B cell (primary cell): ENCODE measurements around the gene VPS13A. TPM values are rescaled to one million over a fixed set of nuclear protein-coding genes. Genes with fewer than 3 reads are reported as not detected.

ENCODE experiments used
- ATAC-seq: fragments of 200-7000 bp; cut with Tn5 transposase; one replicate; pipeline ENCODE4 v1.10.0; 2021; ENCODE audit warnings: low read depth, mild to moderate bottlenecking, moderate number of reproducible peaks, moderate library complexity
- CTCF ChIA-PET: fragments of 350-600 bp; sonication (Branson Sonifier 250); formaldehyde crosslinking; loops from one replicate; lab custom pipeline; 2021; ENCODE audit warnings: antibody characterized with exemption, inconsistent platforms; lab: Charles Lee
- POLR2A ChIA-PET: fragments of 350-600 bp; sonication (Branson Sonifier 250); formaldehyde crosslinking; loops from one replicate; lab custom pipeline; 2021; ENCODE audit warnings: antibody characterized with exemption; lab: Charles Lee
- DNase-seq: peaks from one replicate; pipeline ENCODE4 v3.0.0; 2013
- H2AFZ ChIP-seq: 2 replicates; pipeline ENCODE4 v1.6.1; 2012; ENCODE audit warnings: mild to moderate bottlenecking, low read depth, low read length; ENCODE audit not compliant: insufficient read depth, poor library complexity, severe bottlenecking
- H3K27ac ChIP-seq, 2 donors: 1 replicate in 1 of 2; 2 replicates in 1 of 2; pipeline ENCODE4 v1.5.1; 2012 to 2013; ENCODE audit warnings: low read length in 2 of 2, mild to moderate bottlenecking in 2 of 2, moderate library complexity in 1 of 2
- H3K27me3 ChIP-seq, 4 experiments: fragments of 200-600 bp in 1 of 4; sonication (generic) in 1 of 4; replicated peaks in 1 of 4; 1 replicate in 2 of 4; 2 replicates in 2 of 4; pipeline versions ENCODE4 v1.6.1 to v1.7.0; 2013 to 2016; ENCODE audit warnings: low read length in 3 of 4, mild to moderate bottlenecking in 2 of 4, mixed read lengths in 1 of 4, moderate library complexity in 1 of 4; ENCODE audit not compliant: insufficient read depth in 4 of 4, control insufficient read depth in 3 of 4; ENCODE audit errors: control extremely low read depth in 1 of 4
- H3K36me3 ChIP-seq, 2 experiments: replicated peaks in 1 of 2; 1 replicate in 1 of 2; 2 replicates in 1 of 2; pipeline versions ENCODE4 v1.6.1 to v1.7.1; 2013; ENCODE audit warnings: low read length in 1 of 2; ENCODE audit not compliant: insufficient read depth in 2 of 2, control insufficient read depth in 1 of 2; ENCODE audit errors: control extremely low read depth in 1 of 2, extremely low read depth in 1 of 2
- H3K4me1 ChIP-seq, 2 donors: fragments of 200-600 bp in 1 of 2; sonication (generic) in 1 of 2; 1 replicate in 1 of 2; 2 replicates in 1 of 2; pipeline versions ENCODE4 v1.5.1 to v1.6.1; 2013 to 2017; ENCODE audit warnings: low read length in 2 of 2; ENCODE audit not compliant: control insufficient read depth in 2 of 2, insufficient read depth in 2 of 2
- H3K4me2 ChIP-seq: replicated peaks from 2 replicates; pipeline ENCODE3; 2012; ENCODE audit warnings: mild to moderate bottlenecking, low read depth, low read length; ENCODE audit not compliant: poor library complexity, severe bottlenecking
- H3K4me3 ChIP-seq, 5 experiments: fragments of 200-600 bp in 1 of 5; sonication (generic) in 1 of 5; 1 replicate in 3 of 5; 2 replicates in 2 of 5; pipeline versions ENCODE4 v1.5.1 to v1.7.0; 2011 to 2016; ENCODE audit warnings: low read length in 4 of 5, mild to moderate bottlenecking in 4 of 5, low read depth in 2 of 5, control low read depth in 1 of 5, moderate library complexity in 1 of 5; ENCODE audit not compliant: insufficient read depth in 1 of 5; ENCODE audit errors: control extremely low read depth in 1 of 5, extremely low read depth in 1 of 5
- H3K79me2 ChIP-seq: fragments of 200-600 bp; sonication (generic); one replicate; pipeline ENCODE4 v1.6.0; 2016; ENCODE audit warnings: low read length; ENCODE audit not compliant: control insufficient read depth, insufficient read depth
- H3K9ac ChIP-seq: fragments of 200-600 bp; sonication (generic); 2 replicates; pipeline ENCODE4 v1.6.1; 2017; ENCODE audit warnings: mild to moderate bottlenecking, low read length, moderate library complexity
- H3K9me3 ChIP-seq, 3 donors: one replicate each; pipeline versions ENCODE4 v1.6.1 to v1.7.1; 2013; ENCODE audit warnings: low read length in 2 of 3; ENCODE audit not compliant: control insufficient read depth in 2 of 3, insufficient read depth in 1 of 3; ENCODE audit errors: control extremely low read depth in 1 of 3
- H4K20me1 ChIP-seq: 2 replicates; pipeline ENCODE4 v1.6.0; 2012; ENCODE audit warnings: mild to moderate bottlenecking, low read length; ENCODE audit not compliant: insufficient read depth, control insufficient read depth, poor library complexity, severe bottlenecking
- H3K27ac Mint-ChIP-seq: one replicate; pipeline ENCODE4 v1.8.0; 2021; ENCODE audit warnings: mixed read lengths
- H3K27me3 Mint-ChIP-seq: one replicate; pipeline ENCODE4 v1.8.0; 2021; ENCODE audit warnings: mixed read lengths
- H3K4me1 Mint-ChIP-seq: one replicate; pipeline ENCODE4 v1.8.0; 2021; ENCODE audit warnings: mixed read lengths
- H3K4me3 Mint-ChIP-seq: one replicate; pipeline ENCODE4 v1.8.0; 2021; ENCODE audit warnings: mixed read lengths
- H3K9me3 Mint-ChIP-seq: one replicate; pipeline ENCODE4 v1.8.0; 2022; ENCODE audit warnings: mixed read lengths; ENCODE audit not compliant: insufficient read depth
- CTCF ChIP-seq: fragments of 200-600 bp; IDR thresholded peaks from one replicate; pipeline ENCODE4 v1.8.0; 2022; ENCODE audit warnings: antibody characterized with exemption, mild to moderate bottlenecking
- EZH2 ChIP-seq: IDR thresholded peaks from 2 replicates; pipeline ENCODE4 v1.6.1; 2012; ENCODE audit warnings: borderline replicate concordance, low read depth, mild to moderate bottlenecking, moderate library complexity, low read length; ENCODE audit not compliant: insufficient read depth, poor library complexity, severe bottlenecking
- WGBS: methylation state at CpG from one replicate; pipeline ENCODE4 v1.1.5; 2013; ENCODE audit warnings: missing lambda C conversion rate; ENCODE audit not compliant: insufficient coverage; 5-methylcytosine and 5-hydroxymethylcytosine counted together
- intact Hi-C: fragments of 100-400 bp; cut with micrococcal nuclease; formaldehyde crosslinking; loops from one replicate; pipeline ENCODE4 v1.10.0; 2022
- polyA plus RNA-seq: library from polyadenylated mRNA; depleted of rRNA; stranded (reverse); fragments of >200 nt; gene quantifications from 2 replicates; pipeline ENCODE4 v1.2.3, GENCODE V29; 2012
- total RNA-seq, 2 donors: library from RNA; stranded (reverse); fragments of 120-200 nt in 1 of 2; gene quantifications; 1 replicate in 1 of 2; 2 replicates in 1 of 2; pipeline versions ENCODE4 v1.2.3 to v1.2.4, GENCODE V29; 2013 to 2022

VPS13A gene
- total and polyA plus RNA-seq, 2 donors (not counting 1 experiment from before 2014, with no cell fraction given), result 6.5 to 57.8 TPM

GRCh38 chr9:77163884-77164283 lies 13.4 kb upstream of the VPS13A start:
- Mint-ChIP-seq H3K27me3 (peaks cover 24% of the 10 kb centered on the region), H3K4me1 (no peaks in the 10 kb centered on the region), H3K9me3 (no peaks in the 10 kb centered on the region), H3K4me3 (no peak overlapping the region), H3K27ac (no peak overlapping the region)
- Histone ChIP-seq H4K20me1 (no peaks in the 10 kb centered on the region), H3K27me3 (no peaks in the 10 kb centered on the region), H3K4me3 (no peak overlapping the region), H3K36me3 (no peaks in the 10 kb centered on the region), H3K79me2 (no peaks in the 10 kb centered on the region), H2AFZ (no peak overlapping the region), H3K9me3 (no peaks in the 10 kb centered on the region), H3K9ac (no peak overlapping the region), H3K4me2 (no peak overlapping the region), H3K27ac (no peak overlapping the region), H3K4me1 (no peaks in the 10 kb centered on the region)
- no CpG with 5 or more reads among the region's 4 CpGs for WGBS
- no peak for DNase-seq
- TF ChIP-seq EZH2 (no peak), CTCF (no peak)
- ATAC-seq, result no peak
- intact Hi-C loops, result loop anchor here (10.0 kb wide), 1 partner anchor 181 kb away; no protein-coding TSS in a partner anchor
- POLR2A ChIA-PET, result no interaction called here
- CTCF ChIA-PET, result interaction anchor here (1.0 to 6.2 kb wide), 3 partner anchors 142 to 292 kb away, joined by 3 to 54 read pairs (median 5); no protein-coding TSS in a partner anchor

GRCh38 chr9:77166193-77166592 lies 11.1 kb upstream of the VPS13A start:
- Histone ChIP-seq H3K9ac (no peak overlapping the region), H3K9me3 (no peaks in the 10 kb centered on the region), H3K4me3 (no peak overlapping the region), H3K4me1 (no peaks in the 10 kb centered on the region), H3K27me3 (no peaks in the 10 kb centered on the region), H3K27ac (no peak overlapping the region), H4K20me1 (no peaks in the 10 kb centered on the region), H3K79me2 (no peaks in the 10 kb centered on the region), H3K4me2 (no peak overlapping the region), H3K36me3 (no peaks in the 10 kb centered on the region), H2AFZ (no peak overlapping the region)
- Mint-ChIP-seq H3K27ac (no peak overlapping the region), H3K4me1 (no peaks in the 10 kb centered on the region), H3K27me3 (peaks cover 5% of the 10 kb centered on the region), H3K4me3 (no peak overlapping the region), H3K9me3 (no peaks in the 10 kb centered on the region)
- TF ChIP-seq EZH2 (no peak), CTCF (no peak)
- CTCF ChIA-PET, result interaction anchor here (0.5 to 6.2 kb wide), 14 partner anchors 10 to 1045 kb away, joined by 3 to 54 read pairs (median 4); partner anchors contain the start of gene VPS13A
- DNase-seq (no peak), ATAC-seq (no peak)
- intact Hi-C loops, result loop anchor here (5.0 to 10.0 kb wide), 2 partner anchors 51 to 179 kb away; no protein-coding TSS in a partner anchor
- POLR2A ChIA-PET, result no interaction called here
- WGBS, result 90% methylated on average over 3 of the region's 4 CpGs
